A549 (cell line): ENCODE results near the gene CUX1. TPM values are rescaled to one million over a fixed set of nuclear protein-coding genes. Genes with fewer than 3 reads are reported as not detected.

Experiments
- ATAC-seq, 2 experiments: fragments of 200-7000 bp in 1 of 2; fragments of >200 bp in 1 of 2; cut with Nextera tagmentation in 1 of 2; cut with Tn5 transposase in 1 of 2; 3 replicates each; pipeline versions ENCODE4 v1.8.0 to v1.9.1; 2018 to 2020; ENCODE audit warnings: mild to moderate bottlenecking in 1 of 2, moderate library complexity in 1 of 2
- CTCF ChIA-PET: fragments of 300-600 bp; sonication (Branson Sonifier 250); formaldehyde crosslinking; extraction: SDS; loops from one replicate; lab custom pipeline; 2021; ENCODE audit warnings: antibody characterized with exemption, inconsistent platforms; lab: Yijun Ruan, JAX
- POLR2A ChIA-PET: fragments of 350-600 bp; formaldehyde crosslinking; extraction: SDS; loops from one replicate; lab custom pipeline; 2021; ENCODE audit warnings: antibody characterized with exemption, inconsistent platforms; lab: Yijun Ruan, JAX
- DNase-seq, 2 experiments: peaks; one replicate each; pipeline versions ENCODE4 v3.0.0 to v3.0.0-alpha.2; 2011 to 2016; ENCODE audit warnings: low read depth in 1 of 2, low spot score in 1 of 2
- FAIRE-seq: peaks from 2 replicates; lab custom pipeline; 2011; peaks lifted over from hg19 to GRCh38; lab: Jason Lieb, UNC
- H3K27ac ChIP-seq, 2 experiments: fragments of >200 bp; sonication (Bioruptor Twin); formaldehyde crosslinking; 3 replicates each; pipeline ENCODE4 v1.5.1; 2016 to 2017
- H3K4me1 ChIP-seq: fragments of >200 bp; sonication (Bioruptor Twin); formaldehyde crosslinking; 3 replicates; pipeline ENCODE4 v1.6.1; 2016
- H3K4me2 ChIP-seq: fragments of >200 bp; sonication (Bioruptor Twin); formaldehyde crosslinking; 3 replicates; pipeline ENCODE4 v1.6.1; 2016
- H3K4me3 ChIP-seq: fragments of >200 bp; sonication (Bioruptor Twin); formaldehyde crosslinking; 3 replicates; pipeline ENCODE4 v1.5.1; 2016
- H3K9me3 ChIP-seq: fragments of >200 bp; sonication (Bioruptor Twin); formaldehyde crosslinking; 3 replicates; pipeline ENCODE4 v1.6.1; 2016
- CEBPB ChIP-seq, 2 experiments: fragments of >200 bp in 1 of 2; sonication (Bioruptor Twin) in 1 of 2; formaldehyde crosslinking in 1 of 2; IDR thresholded peaks; 2 replicates each; pipeline ENCODE4 v1.6.1; 2012 to 2016
- CHD2 ChIP-seq: fragments of 150-350 bp; IDR thresholded peaks from 2 replicates; pipeline ENCODE4 v1.6.1; 2014; ENCODE audit warnings: low read length; ENCODE audit not compliant: partially characterized antibody
- EHF ChIP-seq: fragments of 250-450 bp; sonication (Bioruptor Pico); IDR thresholded peaks from 2 replicates; pipeline ENCODE4 v1.5.0; 2020; ENCODE audit warnings: mild to moderate bottlenecking
- ELK1 ChIP-seq: fragments of 150-350 bp; IDR thresholded peaks from 2 replicates; pipeline ENCODE4 v1.6.1; 2014; ENCODE audit warnings: low read depth, mild to moderate bottlenecking, low read length
- GATA3 ChIP-seq: IDR thresholded peaks from 2 replicates; pipeline ENCODE4 v1.6.1; 2012; ENCODE audit warnings: borderline replicate concordance
- HEYL ChIP-seq: fragments of 250-450 bp; sonication (Bioruptor Pico); IDR thresholded peaks from 2 replicates; pipeline ENCODE4 v1.8.0; 2021; ENCODE audit warnings: mild to moderate bottlenecking, moderate library complexity
- HOXB13 ChIP-seq: fragments of 250-450 bp; sonication (Bioruptor Pico); IDR thresholded peaks from 2 replicates; pipeline ENCODE4 v1.5.0; 2020; ENCODE audit warnings: low read depth, mild to moderate bottlenecking, moderate library complexity
- JUNB ChIP-seq: fragments of >200 bp; sonication (Bioruptor Twin); formaldehyde crosslinking; IDR thresholded peaks from 2 replicates; pipeline ENCODE4 v1.6.1; 2016
- KDM1A ChIP-seq: fragments of 200-600 bp; sonication (generic); IDR thresholded peaks from 2 replicates; pipeline ENCODE4 v1.6.1; 2016; ENCODE audit warnings: low read depth, mild to moderate bottlenecking
- KDM5A ChIP-seq: fragments of 200-600 bp; sonication (generic); IDR thresholded peaks from 2 replicates; pipeline ENCODE4 v1.6.1; 2016; ENCODE audit warnings: antibody characterized with exemption, mild to moderate bottlenecking
- NPAS2 ChIP-seq: fragments of 250-450 bp; sonication (Bioruptor Pico); IDR thresholded peaks from 2 replicates; pipeline ENCODE4 v1.8.0; 2022; ENCODE audit warnings: mild to moderate bottlenecking, moderate library complexity, borderline replicate concordance
- NR3C1 ChIP-seq: fragments of >200 bp; sonication (Bioruptor Twin); formaldehyde crosslinking; IDR thresholded peaks from 3 replicates; pipeline ENCODE4 v1.6.1; 2017
- PHF8 ChIP-seq: fragments of 200-600 bp; sonication (generic); IDR thresholded peaks from 2 replicates; pipeline ENCODE4 v1.6.1; 2016; ENCODE audit warnings: low read depth, mild to moderate bottlenecking, antibody characterized with exemption, moderate library complexity, borderline replicate concordance
- POLR2A ChIP-seq: IDR thresholded peaks from 2 replicates; pipeline ENCODE4 v1.6.1; 2012; ENCODE audit warnings: mild to moderate bottlenecking, low read length
- POLR2AphosphoS2 ChIP-seq: conservative IDR thresholded peaks from 2 replicates; pipeline ENCODE4 v1.6.1; 2012; ENCODE audit warnings: low read length, improper control_type of control experiment, inconsistent platforms
- RAD21 ChIP-seq, 2 experiments: fragments of >200 bp in 1 of 2; sonication (Bioruptor Twin) in 1 of 2; formaldehyde crosslinking in 1 of 2; IDR thresholded peaks in 1 of 2; conservative IDR thresholded peaks in 1 of 2; 2 replicates in 1 of 2; 3 replicates in 1 of 2; pipeline ENCODE4 v1.6.1; 2012 to 2018; ENCODE audit warnings: inconsistent platforms in 1 of 2
- RFX5 ChIP-seq: fragments of 450-650 bp; IDR thresholded peaks from 2 replicates; pipeline ENCODE4 v1.7.1; 2014; ENCODE audit warnings: antibody characterized with exemption, mild to moderate bottlenecking, moderate library complexity
- RNF2 ChIP-seq: fragments of 200-600 bp; sonication (generic); IDR thresholded peaks from 2 replicates; pipeline ENCODE4 v1.6.1; 2016; ENCODE audit warnings: low read depth, mild to moderate bottlenecking, antibody characterized with exemption, moderate library complexity, borderline replicate concordance
- TFCP2L1 ChIP-seq: fragments of 250-450 bp; sonication (Bioruptor Pico); IDR thresholded peaks from 2 replicates; pipeline ENCODE4 v1.5.0; 2021; ENCODE audit warnings: mild to moderate bottlenecking
- ZFP36 ChIP-seq: fragments of 450-650 bp; IDR thresholded peaks from 2 replicates; pipeline ENCODE4 v1.6.1; 2014; ENCODE audit warnings: borderline replicate concordance; ENCODE audit not compliant: partially characterized antibody
- WGBS: methylation state at CpG from one replicate; pipeline ENCODE4 v1.1.6; 2017; ENCODE audit errors: missing lambda C conversion rate; 5-methylcytosine and 5-hydroxymethylcytosine counted together
- polyA plus RNA-seq, 4 experiments: library from polyadenylated mRNA; depleted of rRNA in 3 of 4; stranded (reverse); fragments of >200 nt; fragmentation: RNase III in 1 of 4; extraction: RNeasy Plus Mini Kit Qiagen cat#74134 plus additional on column Dnase treatment in 1 of 4; gene quantifications; 2 replicates in 3 of 4; 3 replicates in 1 of 4; pipeline ENCODE4 v1.2.3, GENCODE V29; 2011 to 2017
- TF ChIP-seq, protein P1 (sequence below): fragments of >200 bp; sonication (Bioruptor Twin); formaldehyde crosslinking; IDR thresholded peaks from 3 replicates; pipeline ENCODE4 v1.5.1; 2016
- TF ChIP-seq, protein P2 (sequence below): IDR thresholded peaks from 2 replicates; pipeline ENCODE4 v1.6.1; 2012
- TF ChIP-seq, protein P3 (sequence below): fragments of 250-450 bp; sonication (Bioruptor Pico); IDR thresholded peaks from 2 replicates; pipeline ENCODE4 v1.5.0; 2020; ENCODE audit warnings: low read depth, mild to moderate bottlenecking, moderate library complexity

The CUX1 gene
- polyA plus RNA-seq, 2 of the 4 experiments (the other 2 are of a cell fraction) = 32.7 to 33.4 TPM

DNA sequence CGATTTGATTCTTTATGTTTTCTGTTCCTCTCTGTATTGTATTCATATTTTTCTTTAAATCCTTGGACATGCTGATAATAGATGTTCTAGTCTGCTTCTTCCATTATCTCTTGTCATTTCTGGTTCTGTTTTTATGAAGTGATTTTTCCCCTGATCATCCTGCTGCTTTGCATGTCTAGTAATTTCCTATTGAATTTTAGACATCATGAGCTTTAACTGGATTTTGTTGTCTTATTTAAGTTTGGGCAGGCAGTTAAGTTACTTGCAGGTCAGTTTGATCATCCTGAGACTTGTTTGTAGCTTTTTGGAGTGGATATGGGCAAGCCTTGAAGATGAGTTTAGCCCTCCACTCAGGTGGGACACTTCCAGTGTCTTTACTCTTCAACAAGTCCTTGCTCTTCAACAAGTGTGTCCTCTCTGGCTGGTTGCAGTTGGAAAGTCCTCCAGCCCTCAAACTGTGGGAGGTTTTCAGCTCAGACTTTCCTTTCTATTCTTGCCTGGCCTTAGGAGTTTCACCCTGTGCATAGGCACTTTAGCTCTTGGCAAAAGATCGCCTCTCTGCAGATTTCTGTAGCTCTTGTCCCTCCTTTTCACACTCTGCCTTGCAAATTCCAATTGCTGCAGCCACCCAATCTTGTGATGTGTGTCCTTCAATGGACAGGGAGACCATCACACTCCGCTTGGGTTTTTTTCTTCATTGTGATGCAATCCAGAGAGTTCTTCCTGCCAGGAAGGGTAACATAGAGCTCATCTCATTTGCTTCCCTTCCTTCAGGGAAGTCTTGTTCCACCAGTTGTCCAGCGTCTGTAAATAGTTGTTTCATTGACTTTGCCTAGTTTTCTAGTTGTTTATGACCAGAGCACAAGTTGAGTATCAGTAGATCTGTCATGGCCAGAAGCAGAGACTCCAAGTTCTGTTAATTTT lies 272.0 kb downstream of the CUX1 start:
- Histone ChIP-seq H3K27ac (no peak overlapping the region), H3K4me1 (no peaks in the 10 kb centered on the region), H3K4me2 (no peak overlapping the region), H3K4me3 (no peak overlapping the region), H3K9me3 (peaks cover 20% of the 10 kb centered on the region)
- FAIRE-seq (no peak), DNase-seq (no peak), ATAC-seq (no peak)
- TF ChIP-seq RFX5 (no peak), NR3C1 (no peak), HOXB13 (CRISPR knock-in tag) (no peak), PHF8 (no peak), HEYL (CRISPR knock-in tag) (no peak), TFCP2L1 (no peak), RAD21 (conservative IDR thresholded peaks at IDR 0.05 in 1 of 2, IDR thresholded peaks at IDR 0.05 in 1 of 2) (no peak), KDM5A (no peak), CEBPB (IDR thresholded peaks at IDR 0.05) (no peak), CHD2 (no peak), RNF2 (no peak), EHF (CRISPR knock-in tag) (no peak), KDM1A (no peak), ZFP36 (no peak), ELK1 (no peak)
- TF ChIP-seq, protein P1, sequence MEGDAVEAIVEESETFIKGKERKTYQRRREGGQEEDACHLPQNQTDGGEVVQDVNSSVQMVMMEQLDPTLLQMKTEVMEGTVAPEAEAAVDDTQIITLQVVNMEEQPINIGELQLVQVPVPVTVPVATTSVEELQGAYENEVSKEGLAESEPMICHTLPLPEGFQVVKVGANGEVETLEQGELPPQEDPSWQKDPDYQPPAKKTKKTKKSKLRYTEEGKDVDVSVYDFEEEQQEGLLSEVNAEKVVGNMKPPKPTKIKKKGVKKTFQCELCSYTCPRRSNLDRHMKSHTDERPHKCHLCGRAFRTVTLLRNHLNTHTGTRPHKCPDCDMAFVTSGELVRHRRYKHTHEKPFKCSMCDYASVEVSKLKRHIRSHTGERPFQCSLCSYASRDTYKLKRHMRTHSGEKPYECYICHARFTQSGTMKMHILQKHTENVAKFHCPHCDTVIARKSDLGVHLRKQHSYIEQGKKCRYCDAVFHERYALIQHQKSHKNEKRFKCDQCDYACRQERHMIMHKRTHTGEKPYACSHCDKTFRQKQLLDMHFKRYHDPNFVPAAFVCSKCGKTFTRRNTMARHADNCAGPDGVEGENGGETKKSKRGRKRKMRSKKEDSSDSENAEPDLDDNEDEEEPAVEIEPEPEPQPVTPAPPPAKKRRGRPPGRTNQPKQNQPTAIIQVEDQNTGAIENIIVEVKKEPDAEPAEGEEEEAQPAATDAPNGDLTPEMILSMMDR = no peak
- TF ChIP-seq, protein P2, sequence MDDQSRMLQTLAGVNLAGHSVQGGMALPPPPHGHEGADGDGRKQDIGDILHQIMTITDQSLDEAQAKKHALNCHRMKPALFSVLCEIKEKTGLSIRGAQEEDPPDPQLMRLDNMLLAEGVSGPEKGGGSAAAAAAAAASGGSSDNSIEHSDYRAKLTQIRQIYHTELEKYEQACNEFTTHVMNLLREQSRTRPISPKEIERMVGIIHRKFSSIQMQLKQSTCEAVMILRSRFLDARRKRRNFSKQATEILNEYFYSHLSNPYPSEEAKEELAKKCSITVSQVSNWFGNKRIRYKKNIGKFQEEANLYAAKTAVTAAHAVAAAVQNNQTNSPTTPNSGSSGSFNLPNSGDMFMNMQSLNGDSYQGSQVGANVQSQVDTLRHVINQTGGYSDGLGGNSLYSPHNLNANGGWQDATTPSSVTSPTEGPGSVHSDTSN = no peak
- TF ChIP-seq, protein P3, sequence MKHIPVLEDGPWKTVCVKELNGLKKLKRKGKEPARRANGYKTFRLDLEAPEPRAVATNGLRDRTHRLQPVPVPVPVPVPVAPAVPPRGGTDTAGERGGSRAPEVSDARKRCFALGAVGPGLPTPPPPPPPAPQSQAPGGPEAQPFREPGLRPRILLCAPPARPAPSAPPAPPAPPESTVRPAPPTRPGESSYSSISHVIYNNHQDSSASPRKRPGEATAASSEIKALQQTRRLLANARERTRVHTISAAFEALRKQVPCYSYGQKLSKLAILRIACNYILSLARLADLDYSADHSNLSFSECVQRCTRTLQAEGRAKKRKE = no peak
- POLR2A ChIA-PET = no interaction called here
- CTCF ChIA-PET = interaction anchor here (1.4 to 2.0 kb wide), 3 partner anchors 8 to 15 kb away, joined by 3 to 5 read pairs (median 3); no protein-coding TSS in a partner anchor
- WGBS = 84% methylated on average over 4 of the region's 4 CpGs

DNA sequence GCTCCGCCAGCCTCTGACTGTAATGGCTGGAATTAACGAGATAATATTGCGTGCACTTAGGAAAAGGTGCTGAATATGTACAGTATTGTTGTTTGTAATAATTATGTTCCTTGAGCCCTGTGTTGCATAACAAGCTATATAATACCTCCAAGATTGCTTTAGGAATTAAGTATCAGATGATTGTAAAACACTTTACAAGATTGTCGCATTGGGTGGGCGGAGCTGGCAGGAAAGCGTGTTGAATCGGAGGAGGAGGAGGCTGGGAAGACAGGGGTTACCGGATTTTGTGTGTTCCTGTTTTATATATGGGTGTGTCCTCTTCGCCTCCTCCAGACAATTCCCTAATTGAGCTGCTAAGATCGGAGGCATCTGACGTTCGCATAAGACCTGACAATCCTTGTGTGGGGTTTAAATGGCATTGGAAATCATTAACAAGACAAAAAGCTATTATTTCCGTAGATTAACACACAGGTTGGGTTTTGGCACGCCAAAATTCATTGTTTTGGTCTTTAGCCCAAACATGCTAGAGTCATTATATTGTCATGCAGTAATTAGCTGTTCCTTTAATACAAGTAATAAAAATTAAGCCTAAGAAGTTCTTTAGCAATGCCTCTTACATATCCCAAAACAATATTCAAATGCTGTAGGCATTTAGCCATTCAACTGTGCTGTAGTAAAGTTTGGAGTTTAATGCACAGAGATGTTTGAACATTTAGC lies 276.3 kb downstream of the CUX1 start:
- TF ChIP-seq JUNB = no peak
- TF ChIP-seq POLR2A = no peak
- no peak for TF ChIP-seq NPAS2 (CRISPR knock-in tag)
- no peak for TF ChIP-seq GATA3
- TF ChIP-seq POLR2AphosphoS2 = no peak
- CTCF ChIA-PET = interaction anchor here (0.6 kb wide), 1 partner anchor 62 kb away, joined by 3 read pairs; no protein-coding TSS in a partner anchor
- peaks cover 16% of the 10 kb centered on the region for H3K4me1 ChIP-seq
- ATAC-seq = no peak
- no peak overlapping the region for H3K4me2 ChIP-seq
- DNase-seq = no peak
- H3K4me3 ChIP-seq = no peak overlapping the region
- no peak overlapping the region for H3K27ac ChIP-seq
- no peak for FAIRE-seq
- WGBS = 93% methylated on average over 14 of the region's 14 CpGs
- 0 out of 3 replicates have a peak, but pooled peaks cover 4% of the 10 kb centered on the region for H3K9me3 ChIP-seq
- POLR2A ChIA-PET = no interaction called here
